Stomach (tissue), 9 donors: ENCODE measurements around the gene PCNT. TPM values are rescaled to one million over a fixed set of nuclear protein-coding genes. Genes with fewer than 3 reads are reported as not detected.

ENCODE experiments used
- DNase-seq, 2 donors: peaks; one replicate each; pipeline versions ENCODE4 v3.0.0 to v3.0.0-alpha.2; 2013 to 2019
- H3K27ac ChIP-seq, 5 donors: fragments of 200-600 bp in 4 of 5; sonication (generic) in 4 of 5; one replicate each; pipeline ENCODE4 v1.5.1; 2013 to 2019; ENCODE audit warnings: mild to moderate bottlenecking in 1 of 5, moderate library complexity in 1 of 5
- H3K27me3 ChIP-seq, 3 donors: fragments of 200-600 bp; sonication (generic); one replicate each; pipeline ENCODE4 v1.5.1; 2017 to 2019; ENCODE audit warnings: mixed run types in 1 of 3
- H3K36me3 ChIP-seq, 4 donors: fragments of 200-600 bp; sonication (generic); 1 replicate in 3 of 4; 2 replicates in 1 of 4; pipeline ENCODE4 v1.5.1; 2016 to 2019
- H3K4me1 ChIP-seq, 4 donors: fragments of 200-600 bp; sonication (generic); one replicate each; pipeline ENCODE4 v1.5.1; 2016 to 2019
- H3K4me3 ChIP-seq, 4 donors: fragments of 200-600 bp; sonication (generic) in 3 of 4; one replicate each; pipeline ENCODE4 v1.5.1; 2016 to 2019; ENCODE audit warnings: mild to moderate bottlenecking in 1 of 4
- H3K9me3 ChIP-seq, 4 donors: fragments of 200-600 bp; sonication (generic); one replicate each; pipeline ENCODE4 v1.5.1; 2016 to 2019
- EP300 ChIP-seq: sonication (generic); formaldehyde crosslinking; IDR thresholded peaks from one replicate; pipeline ENCODE4 v1.6.1; 2017; ENCODE audit warnings: antibody characterized with exemption
- POLR2A ChIP-seq, 4 donors: fragments of 450-650 bp; IDR thresholded peaks; one replicate each; pipeline ENCODE4 v1.6.1; 2016; ENCODE audit warnings: antibody characterized with exemption in 4 of 4, control low read depth in 2 of 4, mild to moderate bottlenecking in 1 of 4, moderate library complexity in 1 of 4
- POLR2AphosphoS5 ChIP-seq, 3 donors: sonication (generic); formaldehyde crosslinking; IDR thresholded peaks; one replicate each; pipeline ENCODE4 v1.6.1; 2016; ENCODE audit warnings: antibody characterized with exemption in 3 of 3
- WGBS, 5 donors: extraction: QIAGEN DNeasy Blood & Tissue Kit in 3 of 5; methylation state at CpG; one replicate each; pipeline versions ENCODE4 v1.1.5 to v1.1.7; 2013 to 2018; 5-methylcytosine and 5-hydroxymethylcytosine counted together
- intact Hi-C: fragments of 100-400 bp; cut with DNase I; formaldehyde crosslinking; loops from one replicate; pipeline ENCODE4 v1.15.1; 2023; ENCODE audit warnings: low total_unique reads
- polyA plus RNA-seq, 3 donors: library from polyadenylated mRNA; stranded (reverse); fragments of 200-250 nt; gene quantifications; one replicate each; pipeline ENCODE4 v1.2.3, GENCODE V29; 2013
- total RNA-seq, 5 donors: library from RNA; depleted of rRNA; stranded (reverse); fragments of >200 nt; gene quantifications; one replicate each; pipeline versions ENCODE4 v1.1.0 to v1.2.3, GENCODE V29; 2014 to 2016
- TF ChIP-seq, protein P1 (sequence below), 7 experiments: fragments of 450-650 bp in 4 of 7; fragments of 200-600 bp in 3 of 7; sonication (generic) in 3 of 7; IDR thresholded peaks; one replicate each; pipeline ENCODE4 v1.5.1; 2016 to 2019; ENCODE audit warnings: antibody characterized with exemption in 7 of 7, control low read depth in 2 of 7, mild to moderate bottlenecking in 1 of 7
- donor health status: healthy with polysubstance abuse.
- donor health status: Bipolar disorder and iron deficiency.
- donor health status: healthy.

The PCNT gene
- total and polyA plus RNA-seq, 8 donors, result 4.7 to 133 (median 38.4) TPM

DNA sequence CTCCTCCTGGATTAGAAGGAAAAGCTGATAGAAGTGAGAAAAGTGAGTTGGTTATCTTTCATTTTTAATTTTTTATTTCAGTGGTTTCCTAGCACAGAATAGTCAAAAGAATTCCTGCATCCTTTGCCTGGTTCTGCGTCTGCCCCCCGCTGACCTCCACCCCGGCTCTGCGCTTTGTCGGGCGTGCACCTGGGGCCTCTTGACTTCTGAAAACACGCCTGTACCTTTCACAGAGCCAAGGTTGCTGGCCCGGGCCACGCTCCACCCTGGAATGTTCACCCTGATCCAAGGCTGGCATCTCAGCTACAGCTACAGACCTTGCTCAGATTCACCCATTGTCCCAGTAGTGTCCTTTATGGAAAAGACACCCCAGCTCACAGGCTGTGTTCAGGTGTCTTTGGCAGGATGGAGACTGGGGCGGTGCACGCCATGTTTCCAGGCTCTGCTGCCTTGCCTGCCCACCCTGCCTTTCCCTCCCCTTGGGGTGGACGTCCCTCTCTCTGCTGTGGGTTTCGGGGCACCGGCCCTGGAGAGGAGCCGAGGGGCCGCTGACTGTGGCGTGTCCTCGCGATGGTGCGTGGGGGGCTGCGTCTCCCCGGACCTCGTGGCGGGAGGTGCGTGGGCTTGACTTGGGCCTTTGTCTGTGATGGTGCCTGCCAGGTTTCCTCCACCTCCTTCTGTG is 94.5 kb downstream of the PCNT start:
- H3K4me3 ChIP-seq, result no peak overlapping the region
- peaks cover 33 to 93% (median 84%) of the 10 kb centered on the region in 4 donors for H3K36me3 ChIP-seq
- H3K27me3 ChIP-seq, result no peaks in the 10 kb centered on the region
- intact Hi-C loops, result no loop called here
- no peaks in the 10 kb centered on the region for H3K9me3 ChIP-seq
- DNase-seq, result no peak
- 90 to 94% (median 92%) methylated on average over 19 to 25 of the region's 25 CpGs for WGBS, 5 donors
- no peaks in the 10 kb centered on the region for H3K4me1 ChIP-seq
- TF ChIP-seq EP300, result no peak
- TF ChIP-seq POLR2AphosphoS5 (IDR thresholded peaks at IDR 0.05), result no peak
- TF ChIP-seq, protein P1, sequence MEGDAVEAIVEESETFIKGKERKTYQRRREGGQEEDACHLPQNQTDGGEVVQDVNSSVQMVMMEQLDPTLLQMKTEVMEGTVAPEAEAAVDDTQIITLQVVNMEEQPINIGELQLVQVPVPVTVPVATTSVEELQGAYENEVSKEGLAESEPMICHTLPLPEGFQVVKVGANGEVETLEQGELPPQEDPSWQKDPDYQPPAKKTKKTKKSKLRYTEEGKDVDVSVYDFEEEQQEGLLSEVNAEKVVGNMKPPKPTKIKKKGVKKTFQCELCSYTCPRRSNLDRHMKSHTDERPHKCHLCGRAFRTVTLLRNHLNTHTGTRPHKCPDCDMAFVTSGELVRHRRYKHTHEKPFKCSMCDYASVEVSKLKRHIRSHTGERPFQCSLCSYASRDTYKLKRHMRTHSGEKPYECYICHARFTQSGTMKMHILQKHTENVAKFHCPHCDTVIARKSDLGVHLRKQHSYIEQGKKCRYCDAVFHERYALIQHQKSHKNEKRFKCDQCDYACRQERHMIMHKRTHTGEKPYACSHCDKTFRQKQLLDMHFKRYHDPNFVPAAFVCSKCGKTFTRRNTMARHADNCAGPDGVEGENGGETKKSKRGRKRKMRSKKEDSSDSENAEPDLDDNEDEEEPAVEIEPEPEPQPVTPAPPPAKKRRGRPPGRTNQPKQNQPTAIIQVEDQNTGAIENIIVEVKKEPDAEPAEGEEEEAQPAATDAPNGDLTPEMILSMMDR (IDR thresholded peaks at IDR 0.05), result no peak
- no peak for TF ChIP-seq POLR2A (IDR thresholded peaks at IDR 0.05)
- no peak overlapping the region for H3K27ac ChIP-seq

DNA sequence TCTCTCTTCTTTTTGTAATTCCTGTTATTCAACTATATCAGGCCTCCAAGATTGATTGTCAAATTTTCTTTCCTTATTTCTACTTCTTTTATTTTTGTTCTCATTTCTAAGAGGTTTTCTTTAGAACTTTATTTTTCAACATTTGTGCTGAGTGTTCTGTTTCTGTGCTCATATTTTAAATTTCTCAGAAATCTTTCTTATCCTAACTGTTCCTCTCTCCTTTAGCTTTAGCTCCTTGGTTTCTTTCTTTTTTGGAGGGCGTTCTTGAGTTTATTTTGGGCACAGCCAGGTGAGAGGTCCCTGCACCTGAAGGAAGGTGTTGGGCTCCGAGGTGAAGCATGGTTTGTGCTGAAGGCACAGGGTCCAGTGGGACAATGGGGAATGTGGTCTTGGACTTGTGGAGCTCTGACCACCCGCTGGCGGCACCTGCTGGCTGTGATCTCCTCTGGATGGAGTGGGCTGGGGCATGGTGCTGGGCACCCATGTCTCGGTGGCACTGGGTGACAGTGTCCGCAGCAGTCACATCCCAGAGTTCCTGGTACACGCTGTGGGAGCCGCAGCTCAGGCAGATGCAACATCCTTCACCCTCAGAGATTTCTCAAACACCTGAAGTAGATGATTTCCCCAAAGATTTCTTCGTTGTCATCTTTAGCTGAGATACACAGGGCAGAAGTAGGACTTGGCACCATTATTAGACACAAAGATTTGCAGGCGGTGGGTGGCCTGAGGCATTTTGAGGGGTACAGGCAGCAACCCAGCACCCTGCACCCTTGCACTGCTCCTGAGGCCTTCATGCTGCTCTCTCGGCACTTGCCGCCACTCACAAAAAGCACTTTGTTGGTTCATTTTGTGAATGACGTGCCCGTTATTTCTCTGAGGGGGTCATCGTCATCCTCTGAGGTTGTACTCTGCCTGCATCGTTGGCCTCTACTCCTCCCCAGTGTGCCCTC is 96.6 kb downstream of the PCNT start:
- no peak for TF ChIP-seq POLR2AphosphoS5 (IDR thresholded peaks at IDR 0.05)
- TF ChIP-seq, protein P1 (IDR thresholded peaks at IDR 0.05), result no peak
- TF ChIP-seq POLR2A (IDR thresholded peaks at IDR 0.05), result no peak
- TF ChIP-seq EP300, result no peak
- H3K27ac ChIP-seq, result no peak overlapping the region
- no peaks in the 10 kb centered on the region for H3K9me3 ChIP-seq
- intact Hi-C loops, result no loop called here
- no peak for DNase-seq
- H3K4me1 ChIP-seq, result no peaks in the 10 kb centered on the region
- H3K27me3 ChIP-seq, result no peaks in the 10 kb centered on the region
- H3K4me3 ChIP-seq, result no peak overlapping the region
- H3K36me3 ChIP-seq, result peaks cover 33 to 92% (median 82%) of the 10 kb centered on the region in 4 donors
- 89 to 95% (median 93%) methylated on average over 13 to 16 of the region's 16 CpGs for WGBS, 5 donors

DNA sequence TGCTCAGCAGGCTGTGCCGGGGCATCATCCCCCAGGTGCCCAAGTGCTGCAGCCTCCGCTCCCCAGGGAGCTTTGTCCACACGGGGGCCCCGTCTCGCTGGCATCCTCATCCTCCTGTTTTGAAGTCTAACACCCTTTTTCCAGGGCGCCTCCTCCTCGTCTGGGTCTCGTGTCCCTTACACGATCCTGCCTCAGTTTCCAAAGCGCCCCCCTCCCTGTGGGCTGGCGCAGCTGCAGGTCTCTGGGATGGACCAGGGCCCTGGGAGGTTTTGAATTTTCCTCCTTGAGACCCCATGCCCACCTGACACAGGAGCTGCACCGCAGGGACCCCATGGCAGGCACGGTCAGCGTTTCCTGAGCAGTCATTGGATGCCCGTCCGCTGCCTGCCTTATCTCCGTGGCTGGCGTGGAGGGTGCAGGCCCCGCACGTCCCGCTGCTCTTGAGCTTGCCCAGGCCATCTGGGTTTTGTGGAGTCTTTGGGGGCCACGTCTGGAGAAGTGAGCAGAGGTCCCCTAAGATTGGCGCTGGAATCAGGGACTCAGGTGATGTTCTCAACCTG is 97.3 kb downstream of the PCNT start:
- DNase-seq, result no peak
- Histone ChIP-seq H3K36me3 (peaks cover 31 to 92% (median 82%) of the 10 kb centered on the region in 4 donors), H3K27ac (no peak overlapping the region), H3K4me3 (no peak overlapping the region), H3K27me3 (no peaks in the 10 kb centered on the region), H3K9me3 (no peaks in the 10 kb centered on the region), H3K4me1 (no peaks in the 10 kb centered on the region)
- 92 to 97% (median 95%) methylated on average over 20 to 23 of the region's 23 CpGs for WGBS, 5 donors
- TF ChIP-seq EP300 (no peak), POLR2AphosphoS5 (IDR thresholded peaks at IDR 0.05) (no peak)
- intact Hi-C loops, result no loop called here

DNA sequence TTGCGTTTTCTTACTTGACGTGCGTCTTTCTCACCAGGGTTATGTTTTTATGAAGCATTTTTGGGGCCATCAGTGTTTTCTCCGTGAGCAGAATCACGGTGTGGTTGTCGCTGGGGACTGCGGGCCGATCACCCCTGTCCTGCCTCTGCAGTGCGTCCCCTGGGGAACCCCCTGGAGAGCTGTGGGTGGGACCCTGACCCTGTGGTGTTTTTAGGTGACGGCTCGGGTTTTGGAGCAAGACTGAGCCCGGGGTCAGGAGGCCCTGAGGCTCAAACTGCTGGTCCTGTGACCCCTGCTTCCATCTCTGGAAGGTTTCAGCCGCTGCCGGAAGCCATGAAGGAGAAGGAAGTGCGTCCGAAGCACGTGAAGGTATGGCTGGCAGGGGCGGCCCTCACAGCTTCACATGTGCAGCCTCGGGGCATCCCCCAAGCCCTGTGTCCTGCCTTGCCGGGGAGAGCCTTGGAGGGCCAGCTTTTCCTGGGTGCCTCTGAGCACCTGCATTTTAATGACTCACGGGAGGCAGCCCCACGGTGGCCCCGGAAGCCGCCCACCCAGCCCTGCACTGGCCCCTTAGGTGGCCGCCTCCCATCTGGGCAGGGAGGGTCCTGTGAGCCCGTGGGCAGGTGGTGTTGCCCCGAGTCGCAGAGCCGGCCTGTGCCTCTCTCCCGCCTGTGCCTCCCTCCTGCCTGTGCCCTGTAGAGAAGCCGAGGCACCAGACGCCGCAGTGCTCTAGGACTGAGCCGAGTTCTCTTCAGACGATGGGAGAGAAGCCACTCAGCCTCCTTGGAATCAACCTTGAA is 98.0 kb downstream of the PCNT start:
- TF ChIP-seq POLR2A (IDR thresholded peaks at IDR 0.05) (no peak), POLR2AphosphoS5 (IDR thresholded peaks at IDR 0.05) (no peak), EP300 (no peak)
- TF ChIP-seq, protein P1 (IDR thresholded peaks at IDR 0.05), result no peak
- WGBS, 5 donors, result 93 to 97% (median 94%) methylated on average over 22 to 35 of the region's 35 CpGs
- DNase-seq, result no peak
- Histone ChIP-seq H3K4me3 (no peak overlapping the region), H3K27ac (no peak overlapping the region), H3K9me3 (no peaks in the 10 kb centered on the region), H3K36me3 (peaks cover 30 to 92% (median 82%) of the 10 kb centered on the region in 4 donors), H3K27me3 (no peaks in the 10 kb centered on the region), H3K4me1 (no peaks in the 10 kb centered on the region)
- intact Hi-C loops, result no loop called here
